D341Med (cell line): ENCODE measurements around the gene PAXIP1.
A peak's percentile ranks its signal among the peaks of the same experiment; 100 is the strongest.
"Not testable (repeated sequence)": the region's sequence is repeated elsewhere in the genome, so short reads cannot be mapped to it uniquely, and the experiment has no call there.

Source experiments
- DNase-seq: peaks from one replicate; pipeline ENCODE4 v3.0.0; 2012; ENCODE audit warnings: low spot score

The PAXIP1 gene, protein sequence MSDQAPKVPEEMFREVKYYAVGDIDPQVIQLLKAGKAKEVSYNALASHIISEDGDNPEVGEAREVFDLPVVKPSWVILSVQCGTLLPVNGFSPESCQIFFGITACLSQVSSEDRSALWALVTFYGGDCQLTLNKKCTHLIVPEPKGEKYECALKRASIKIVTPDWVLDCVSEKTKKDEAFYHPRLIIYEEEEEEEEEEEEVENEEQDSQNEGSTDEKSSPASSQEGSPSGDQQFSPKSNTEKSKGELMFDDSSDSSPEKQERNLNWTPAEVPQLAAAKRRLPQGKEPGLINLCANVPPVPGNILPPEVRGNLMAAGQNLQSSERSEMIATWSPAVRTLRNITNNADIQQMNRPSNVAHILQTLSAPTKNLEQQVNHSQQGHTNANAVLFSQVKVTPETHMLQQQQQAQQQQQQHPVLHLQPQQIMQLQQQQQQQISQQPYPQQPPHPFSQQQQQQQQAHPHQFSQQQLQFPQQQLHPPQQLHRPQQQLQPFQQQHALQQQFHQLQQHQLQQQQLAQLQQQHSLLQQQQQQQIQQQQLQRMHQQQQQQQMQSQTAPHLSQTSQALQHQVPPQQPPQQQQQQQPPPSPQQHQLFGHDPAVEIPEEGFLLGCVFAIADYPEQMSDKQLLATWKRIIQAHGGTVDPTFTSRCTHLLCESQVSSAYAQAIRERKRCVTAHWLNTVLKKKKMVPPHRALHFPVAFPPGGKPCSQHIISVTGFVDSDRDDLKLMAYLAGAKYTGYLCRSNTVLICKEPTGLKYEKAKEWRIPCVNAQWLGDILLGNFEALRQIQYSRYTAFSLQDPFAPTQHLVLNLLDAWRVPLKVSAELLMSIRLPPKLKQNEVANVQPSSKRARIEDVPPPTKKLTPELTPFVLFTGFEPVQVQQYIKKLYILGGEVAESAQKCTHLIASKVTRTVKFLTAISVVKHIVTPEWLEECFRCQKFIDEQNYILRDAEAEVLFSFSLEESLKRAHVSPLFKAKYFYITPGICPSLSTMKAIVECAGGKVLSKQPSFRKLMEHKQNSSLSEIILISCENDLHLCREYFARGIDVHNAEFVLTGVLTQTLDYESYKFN

GRCh38 chr7:155003092-155003375 lies at the start of gene PAXIP1:
Gene PAXIP1, minus strand, starts transcription at chr7:155003124. Its CDS starts 195 bp downstream, at chr7:155002929.
- DNase-seq: no peak

DNA sequence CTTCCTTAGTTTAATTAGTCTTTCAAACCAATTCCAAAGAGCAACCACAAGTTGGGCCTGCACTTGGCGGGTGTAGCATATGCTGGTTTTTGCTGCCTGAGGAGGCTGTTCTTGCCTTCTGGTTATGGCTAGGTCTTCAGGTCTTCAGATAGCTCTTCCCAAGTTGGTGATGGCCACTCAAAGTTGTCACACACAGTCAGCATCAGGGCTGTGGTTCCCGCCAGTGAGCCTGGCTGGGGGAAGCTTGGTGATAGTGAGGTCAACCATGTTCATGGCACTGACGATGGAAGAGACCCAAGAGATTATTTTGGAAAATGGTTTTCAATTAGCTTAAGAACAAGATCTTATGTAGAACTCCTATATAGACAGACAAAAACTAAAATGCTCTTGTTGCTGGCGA lies 48.4 kb upstream of the PAXIP1 start:
- no peak for DNase-seq

DNA sequence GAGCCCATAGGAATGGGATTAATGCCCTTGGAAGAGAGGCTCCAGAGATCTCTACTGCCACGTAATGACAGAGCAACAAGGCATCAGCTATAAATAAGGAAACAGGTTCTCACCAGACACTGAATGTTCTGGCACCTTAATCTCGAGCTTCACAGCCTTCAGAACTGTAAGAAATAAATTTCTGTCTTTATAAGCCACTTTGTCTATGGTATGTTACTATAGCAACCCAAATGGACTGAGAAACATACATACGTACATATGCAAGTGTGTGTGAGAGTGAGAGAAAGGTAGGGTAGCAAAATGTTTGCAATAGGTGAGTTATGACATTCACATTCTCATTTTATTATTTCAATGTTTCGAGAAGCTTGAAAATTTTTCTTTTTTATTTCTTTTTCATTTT lies 45.1 kb upstream of the PAXIP1 start:
- no peak for DNase-seq

GRCh38 chr7:155043756-155044155 lies 40.8 kb upstream of the PAXIP1 start:
- no peak for DNase-seq

DNA sequence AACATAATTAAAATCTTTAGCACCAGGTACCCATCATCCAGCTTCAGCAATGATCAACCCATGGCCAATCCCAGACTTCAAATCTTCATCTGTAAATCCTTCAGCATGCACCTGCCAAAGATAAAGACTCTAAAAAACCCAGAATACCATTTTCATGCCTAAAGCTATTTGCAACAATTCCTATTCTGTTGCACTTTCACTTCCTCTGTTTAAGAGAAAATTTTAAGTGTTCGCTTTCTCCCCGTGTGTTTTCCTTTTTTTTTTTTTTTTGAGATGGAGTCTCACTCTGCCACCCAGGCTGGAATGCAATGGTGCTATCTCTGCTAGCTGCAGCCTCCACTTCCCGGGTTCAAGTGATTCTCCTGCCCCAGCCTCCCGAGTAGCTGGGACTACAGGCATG lies 35.4 kb upstream of the PAXIP1 start:
- no peak for DNase-seq

DNA sequence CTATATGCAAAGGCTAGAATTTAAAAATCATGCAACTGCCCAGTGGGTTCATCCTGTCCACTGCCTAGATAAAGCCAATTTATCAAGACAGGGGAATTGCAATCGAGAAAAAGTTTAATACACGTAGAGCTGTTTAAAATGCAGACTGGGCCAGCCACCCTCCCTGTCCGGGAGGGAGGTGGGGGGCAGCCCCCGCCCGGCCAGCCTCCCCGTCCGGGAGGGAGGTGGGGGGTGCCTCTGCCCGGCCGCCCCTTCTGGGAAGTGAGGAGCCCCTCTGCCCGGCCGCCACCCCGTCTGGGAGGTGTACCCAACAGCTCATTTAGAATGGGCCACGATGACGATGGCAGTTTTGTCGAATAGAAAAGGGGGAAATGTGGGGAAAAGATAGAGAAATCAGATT lies 31.6 kb upstream of the PAXIP1 start:
- not testable (repeated sequence) for DNase-seq

GRCh38 chr7:155032978-155033377 lies 30.1 kb upstream of the PAXIP1 start:
- no peak for DNase-seq

DNA sequence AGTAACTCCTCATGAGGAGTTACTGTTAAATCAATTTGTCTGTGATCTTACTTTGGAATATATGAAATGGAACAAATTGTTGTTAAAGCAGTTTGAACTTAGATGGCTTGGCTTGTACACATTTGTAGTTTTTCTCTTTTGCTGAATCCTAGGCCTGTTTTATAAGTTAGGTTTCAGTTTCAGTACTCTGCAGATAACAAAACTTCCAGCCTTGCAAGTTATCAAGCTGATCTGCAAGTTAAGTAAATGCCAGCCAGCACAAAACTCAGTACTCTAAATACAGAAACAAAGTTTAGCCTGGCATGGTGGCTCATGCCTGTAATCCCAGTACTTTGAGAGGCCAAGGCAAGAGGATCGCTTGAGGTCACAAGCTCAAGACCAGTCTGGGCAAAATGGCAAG lies 25.0 kb upstream of the PAXIP1 start:
- no peak for DNase-seq

DNA sequence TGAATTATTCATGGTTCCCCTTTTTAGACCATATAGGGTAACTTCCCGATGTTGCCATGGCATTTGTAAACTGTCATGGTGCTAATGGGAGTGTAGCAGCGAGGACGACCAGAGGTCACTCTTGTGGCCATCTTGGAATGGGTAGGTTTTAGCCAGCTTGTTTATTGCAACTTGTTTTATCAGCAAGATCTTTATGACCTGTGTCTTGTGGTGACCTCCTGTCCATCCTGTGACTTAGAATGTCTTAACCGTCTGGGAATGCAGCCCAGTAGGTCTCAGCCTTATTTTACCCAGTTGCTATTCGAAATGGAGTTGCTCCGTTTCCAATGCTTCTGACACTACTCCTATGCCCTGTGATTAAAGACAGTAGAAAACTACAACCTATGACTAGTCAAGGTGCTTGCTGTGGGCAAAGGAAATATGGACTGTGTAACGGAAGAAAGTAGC lies 18.8 kb upstream of the PAXIP1 start:
- no peak for DNase-seq

- DNase-seq: no peak
These were observed 18.1 kb upstream of the PAXIP1 start for GRCh38 chr7:155020996-155021395.

DNA sequence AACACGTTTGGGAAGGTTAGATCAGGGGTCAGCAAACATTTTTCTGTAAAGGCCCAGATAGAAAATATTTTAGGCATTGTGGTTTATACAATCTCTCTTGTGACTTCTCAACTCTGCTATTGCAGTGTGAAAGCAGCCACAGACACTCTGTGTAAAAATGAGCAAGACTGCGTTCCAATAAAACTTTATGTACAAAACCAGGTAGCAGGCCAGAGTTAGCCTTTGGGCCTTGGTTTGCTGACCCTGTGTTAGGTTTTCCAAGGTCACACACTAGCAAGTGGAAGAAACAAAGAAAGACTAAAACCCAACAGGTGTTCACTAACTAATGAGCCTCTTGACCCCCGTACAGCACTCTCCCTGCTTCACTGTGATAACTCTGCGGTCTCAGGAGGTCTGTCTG lies 14.9 kb upstream of the PAXIP1 start:
- no peak for DNase-seq

DNA sequence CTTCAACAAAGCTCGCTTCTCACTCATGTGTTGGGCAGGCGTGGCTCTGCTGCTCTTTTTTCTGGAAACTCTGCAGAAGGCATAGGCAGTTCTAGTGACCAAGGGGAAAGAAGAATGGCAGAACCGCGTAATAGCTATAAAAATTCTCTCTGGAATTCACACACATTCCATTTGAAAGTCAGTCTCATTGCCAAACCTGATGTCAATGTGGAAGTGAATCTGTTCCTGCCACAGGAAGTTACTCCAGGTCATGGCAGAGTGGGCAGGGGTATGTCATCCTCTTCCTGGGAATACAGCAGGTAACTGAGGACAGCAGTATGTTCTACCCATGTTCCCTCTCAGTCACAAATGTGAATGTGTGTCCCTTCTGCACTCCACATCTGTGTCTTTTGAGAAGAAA lies 8.2 kb upstream of the PAXIP1 start:
- DNase-seq: no peak

DNA sequence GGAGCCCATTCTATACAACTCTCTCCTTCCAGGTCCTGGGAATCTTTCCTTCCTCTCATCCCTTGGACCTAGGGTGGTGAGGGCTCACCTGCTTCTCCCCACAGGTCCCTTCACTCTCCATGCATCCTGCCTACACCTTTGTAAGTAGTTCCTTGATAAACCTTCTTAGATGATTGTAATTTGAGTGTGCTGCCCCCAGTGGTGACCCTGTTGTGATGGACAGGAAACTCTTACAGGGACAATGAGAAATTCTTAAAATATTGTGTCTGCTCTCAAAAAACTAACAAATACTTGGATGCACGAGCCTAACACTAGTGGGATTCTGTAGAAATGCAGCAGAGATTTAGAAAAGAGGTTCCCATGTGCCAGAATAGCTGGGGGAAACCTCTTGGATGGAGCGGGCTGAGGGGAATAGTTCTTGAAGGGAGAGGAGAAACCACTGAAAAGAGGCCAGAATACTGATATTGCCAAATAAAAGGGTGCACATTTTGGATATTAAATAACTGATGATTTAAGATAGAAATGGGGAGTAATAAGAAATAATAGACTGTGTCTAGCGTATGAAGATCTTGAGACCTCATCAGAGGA lies 6.7 kb upstream of the PAXIP1 start:
- DNase-seq: no peak

DNA sequence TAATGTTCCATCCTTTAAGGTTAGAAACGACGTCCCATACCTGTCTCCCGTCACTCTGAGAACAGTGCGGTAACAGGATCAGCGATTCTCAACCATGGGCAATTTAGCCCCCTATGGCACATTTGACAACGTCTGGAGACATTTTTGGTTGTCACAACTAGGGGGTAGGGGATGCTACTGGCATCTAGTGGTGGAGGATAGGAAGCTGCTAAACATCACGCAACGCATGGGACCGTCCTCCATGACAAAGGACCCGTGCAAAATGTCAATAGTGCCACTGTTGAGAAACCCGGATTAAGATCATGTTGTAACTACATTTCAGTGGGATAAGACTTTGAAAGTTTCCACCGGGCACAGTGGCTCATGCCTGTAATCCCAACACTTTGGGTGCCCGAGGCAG lies 5.0 kb upstream of the PAXIP1 start:
- peak; percentile 39 for DNase-seq

GRCh38 chr7:155003376-155004214 lies 671 bp upstream of the PAXIP1 start:
- peak; percentile 98 for DNase-seq

- peak; percentile 95 for DNase-seq
These were observed 373 bp downstream of the PAXIP1 start for GRCh38 chr7:155002411-155003091.

DNA sequence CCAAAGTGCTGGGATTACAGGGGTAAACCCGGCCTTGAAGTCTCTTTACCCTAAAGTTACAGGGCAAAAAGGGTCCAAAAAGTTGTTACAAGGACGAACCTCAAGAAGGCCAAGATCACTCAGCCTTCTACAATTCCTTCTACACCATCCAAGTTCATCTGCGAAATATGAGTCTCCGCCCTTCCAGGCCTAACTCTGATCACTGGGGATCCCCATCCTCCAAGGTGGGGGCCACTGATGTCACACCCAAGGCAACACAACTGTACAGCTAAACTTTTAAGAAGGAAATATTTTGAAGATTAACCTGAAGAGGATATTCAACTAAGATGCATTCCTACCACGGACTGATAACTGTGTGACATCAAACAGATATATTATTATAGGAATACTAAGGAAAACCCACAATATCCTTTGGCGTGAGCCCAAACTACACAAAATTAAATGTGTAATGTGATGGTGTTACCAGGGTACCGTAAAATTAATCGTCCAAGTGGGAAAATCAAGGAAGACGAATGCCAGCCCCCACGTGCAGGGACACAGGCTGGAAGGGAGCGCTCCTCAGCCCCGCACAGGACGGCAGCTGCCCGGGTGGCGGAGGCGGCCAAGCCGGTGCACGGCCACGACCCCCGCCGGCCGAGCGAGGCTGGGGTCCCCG lies 1.0 kb downstream of the PAXIP1 start:
- DNase-seq: no peak

DNA sequence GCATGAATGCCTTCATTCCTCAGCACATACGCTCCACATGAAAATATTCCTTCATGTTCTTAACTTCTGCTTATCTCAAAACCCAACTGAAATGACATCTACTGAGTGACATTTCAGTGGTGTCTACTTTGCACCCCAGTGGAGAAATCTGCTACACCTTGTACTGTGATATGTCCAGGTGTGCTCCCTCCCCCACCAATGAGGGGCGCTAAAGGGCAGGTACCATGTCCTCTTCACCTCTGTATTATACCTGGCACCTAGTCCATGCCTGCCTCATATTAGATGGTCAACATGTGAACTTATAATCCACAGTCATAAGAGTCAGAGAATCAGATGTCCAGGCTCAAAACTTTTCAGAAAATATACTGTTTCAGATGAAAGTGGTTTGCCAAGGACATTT lies 2.1 kb downstream of the PAXIP1 start:
- DNase-seq: no peak

- no peak for DNase-seq
These were observed 4.4 kb downstream of the PAXIP1 start for GRCh38 chr7:154998481-154998880.

- DNase-seq: no peak
These were observed 5.0 kb downstream of the PAXIP1 start for GRCh38 chr7:154997840-154998370.
